Activated T-helper 17 cell treated with anti-CD3 and anti-CD28 coated beads, Interleukin-2, amount 50 U/mL, for 72 hours (primary cell): ENCODE results near the gene DCAF15. TPM values are rescaled to one million over a fixed set of nuclear protein-coding genes. Genes with fewer than 3 reads are reported as not detected.

Experiments used
- ATAC-seq: fragments of 150-1000 bp; cut with Tn5 transposase; replicated peaks from 2 replicates; pipeline ENCODE4 v1.10.0; 2021; ENCODE audit warnings: mild to moderate bottlenecking, moderate library complexity
- H3K27ac Mint-ChIP-seq: one replicate; pipeline ENCODE4 v1.8.0; 2022; ENCODE audit warnings: mixed read lengths
- H3K27me3 Mint-ChIP-seq: one replicate; pipeline ENCODE4 v1.8.0; 2022; ENCODE audit warnings: mixed read lengths
- H3K36me3 Mint-ChIP-seq: one replicate; pipeline ENCODE4 v1.8.0; 2022; ENCODE audit warnings: low read depth, mild to moderate bottlenecking, mixed read lengths
- H3K4me1 Mint-ChIP-seq: one replicate; pipeline ENCODE4 v1.8.0; 2022; ENCODE audit warnings: mixed read lengths
- H3K4me3 Mint-ChIP-seq: one replicate; pipeline ENCODE4 v1.8.0; 2022; ENCODE audit warnings: mild to moderate bottlenecking, mixed read lengths
- H3K9me3 Mint-ChIP-seq: one replicate; pipeline ENCODE4 v1.8.0; 2022; ENCODE audit warnings: mixed read lengths
- total RNA-seq, 2 donors: library from RNA; stranded (reverse); gene quantifications; one replicate each; pipeline ENCODE4 v1.2.3, GENCODE V29; 2022

Gene DCAF15, protein sequence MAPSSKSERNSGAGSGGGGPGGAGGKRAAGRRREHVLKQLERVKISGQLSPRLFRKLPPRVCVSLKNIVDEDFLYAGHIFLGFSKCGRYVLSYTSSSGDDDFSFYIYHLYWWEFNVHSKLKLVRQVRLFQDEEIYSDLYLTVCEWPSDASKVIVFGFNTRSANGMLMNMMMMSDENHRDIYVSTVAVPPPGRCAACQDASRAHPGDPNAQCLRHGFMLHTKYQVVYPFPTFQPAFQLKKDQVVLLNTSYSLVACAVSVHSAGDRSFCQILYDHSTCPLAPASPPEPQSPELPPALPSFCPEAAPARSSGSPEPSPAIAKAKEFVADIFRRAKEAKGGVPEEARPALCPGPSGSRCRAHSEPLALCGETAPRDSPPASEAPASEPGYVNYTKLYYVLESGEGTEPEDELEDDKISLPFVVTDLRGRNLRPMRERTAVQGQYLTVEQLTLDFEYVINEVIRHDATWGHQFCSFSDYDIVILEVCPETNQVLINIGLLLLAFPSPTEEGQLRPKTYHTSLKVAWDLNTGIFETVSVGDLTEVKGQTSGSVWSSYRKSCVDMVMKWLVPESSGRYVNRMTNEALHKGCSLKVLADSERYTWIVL
- total RNA-seq, result 10 to 100 TPM; 60.9 to 67.7 TPM

DNA sequence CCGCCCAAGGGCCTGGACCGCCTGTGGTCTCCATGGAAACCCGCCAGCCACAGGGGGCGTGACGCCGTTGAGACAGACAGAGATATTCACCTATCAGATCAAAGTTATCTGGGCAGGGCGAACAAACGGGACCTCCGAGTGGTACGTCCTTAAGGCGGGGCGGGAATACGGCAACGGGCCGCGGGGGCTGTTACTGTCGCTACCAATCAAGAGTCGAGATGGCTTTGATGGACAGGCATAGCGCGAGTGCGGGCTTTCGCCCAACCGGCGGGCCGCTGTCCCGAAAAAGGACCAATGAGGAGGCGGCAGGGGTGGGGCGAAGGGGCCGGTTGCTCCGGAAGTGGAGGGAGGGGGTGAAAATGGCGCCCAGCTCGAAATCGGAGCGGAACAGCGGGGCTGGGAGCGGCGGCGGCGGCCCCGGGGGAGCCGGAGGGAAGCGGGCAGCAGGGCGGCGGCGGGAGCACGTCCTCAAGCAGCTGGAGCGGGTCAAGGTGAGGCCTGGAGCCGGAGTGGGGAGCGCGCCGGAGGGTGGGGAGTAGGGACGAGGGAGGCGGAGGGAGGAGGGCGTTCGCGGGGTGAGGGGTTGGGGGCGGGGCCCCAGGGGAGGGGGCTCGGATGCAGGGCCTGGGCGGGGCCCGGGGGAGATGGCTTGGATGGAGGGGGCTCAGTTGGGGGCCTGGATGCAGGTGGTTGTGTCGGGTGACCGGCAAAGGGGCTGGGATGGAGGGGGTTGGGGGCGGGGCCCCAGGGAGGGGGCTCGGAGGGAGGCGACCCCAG lies at the start of gene DCAF15:
TSS of gene DCAF15 (plus strand) at position 356 of the 777 bp plus-strand sequence. CDS start at position 360, 4 bp downstream.
- H3K27ac Mint-ChIP-seq, result peak within 1 kb of the TSS; percentile 93
- no peaks in the 10 kb centered on the region for H3K4me1 Mint-ChIP-seq

DNA sequence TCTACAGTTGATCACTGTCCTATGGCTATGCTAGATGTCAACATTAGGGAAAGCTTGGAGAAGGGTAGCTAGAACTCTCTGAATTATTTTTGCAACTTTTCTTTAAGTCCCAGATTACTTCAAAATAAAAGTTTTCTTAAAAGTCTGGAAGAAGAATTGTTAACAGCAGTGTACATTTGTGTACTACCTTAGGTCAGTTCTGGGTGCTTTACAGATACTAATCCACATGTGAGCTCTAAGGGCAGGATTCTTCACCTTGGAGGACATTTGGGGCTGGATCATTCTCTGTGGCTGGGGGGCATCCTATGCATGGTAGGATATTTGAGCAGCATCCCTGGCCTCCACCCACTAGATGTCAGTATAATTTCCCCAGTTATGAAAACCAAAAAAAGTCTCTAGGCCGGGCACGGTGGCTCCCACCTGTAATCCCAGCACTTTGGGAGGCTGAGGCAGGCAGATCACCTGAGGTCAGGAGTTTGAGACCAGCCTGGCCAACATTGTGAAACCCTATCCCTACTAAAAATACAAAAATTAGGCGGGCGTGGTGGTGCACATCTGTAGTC lies 49.2 kb upstream of the DCAF15 start:
- Mint-ChIP-seq H3K4me1 (peaks cover 6% of the 10 kb centered on the region), H3K27ac (no peak overlapping the region), H3K9me3 (no peaks in the 10 kb centered on the region), H3K4me3 (no peak overlapping the region), H3K36me3 (no peaks in the 10 kb centered on the region), H3K27me3 (no peaks in the 10 kb centered on the region)
- ATAC-seq, result no peak

More for the DNA sequence above, at the start of gene DCAF15:
- Mint-ChIP-seq H3K4me3 (peak within 1 kb of the TSS; percentile 96), H3K36me3 (peaks cover 43% of the 10 kb centered on the region), H3K27me3 (no peaks in the 10 kb centered on the region), H3K9me3 (no peaks in the 10 kb centered on the region)
- peak; percentile 98 for ATAC-seq

DNA sequence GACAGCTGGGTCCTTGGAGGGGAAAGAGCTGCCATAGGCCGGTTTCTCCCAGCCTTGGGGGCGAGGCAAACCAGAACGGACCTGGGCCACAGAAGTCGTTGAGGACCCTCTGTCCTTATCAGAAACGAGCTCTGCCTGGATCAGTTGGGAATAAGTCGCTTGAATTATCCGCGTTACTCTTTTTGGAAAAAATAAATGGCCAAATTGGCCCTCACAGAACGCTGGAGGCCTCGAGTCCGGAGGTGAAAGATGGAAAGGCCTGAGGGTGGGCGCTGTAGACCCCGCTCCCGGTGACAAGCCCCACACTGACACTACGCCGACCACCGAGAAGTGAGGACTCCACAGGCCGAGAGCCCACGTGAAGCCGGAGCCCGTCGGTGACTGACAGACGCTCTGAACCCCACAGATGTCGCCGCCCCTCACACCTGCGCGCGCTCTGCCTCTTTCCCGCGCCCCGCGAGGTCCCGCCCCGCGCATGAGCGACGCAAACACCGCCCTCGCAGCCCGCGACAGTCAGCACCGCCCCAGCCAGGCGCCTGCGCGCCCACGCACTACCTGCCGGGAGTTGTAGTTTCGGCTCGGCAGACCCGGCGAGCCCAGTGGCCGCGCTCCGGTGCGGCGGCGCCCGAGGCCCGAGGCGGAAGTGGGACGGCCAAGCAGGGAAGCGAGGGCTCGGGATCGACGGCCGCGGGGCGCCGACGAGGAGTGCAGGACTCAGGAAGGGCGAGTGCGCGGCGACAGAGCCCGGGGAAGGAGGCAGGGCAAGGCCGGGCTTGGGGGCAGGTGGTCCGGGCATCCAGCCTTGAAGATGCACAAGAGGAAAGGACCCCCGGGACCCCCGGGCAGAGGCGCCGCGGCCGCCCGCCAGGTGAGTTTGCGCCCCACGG lies 46.4 kb upstream of the DCAF15 start, which contains the start of the genes BRME1 and CC2D1A:
TSS of gene BRME1 (minus strand) at position 484 of the 887 bp plus-strand sequence. CDS start 1,225 bp downstream, outside the sequence.
TSS of gene CC2D1A (plus strand) at position 568 of the 887 bp plus-strand sequence. CDS start at position 809, 241 bp downstream.
- Mint-ChIP-seq H3K36me3 (peaks cover 14% of the 10 kb centered on the region), H3K27me3 (no peaks in the 10 kb centered on the region), H3K4me1 (peaks cover 6% of the 10 kb centered on the region), H3K27ac (peak within 1 kb of the TSS; percentile 85), H3K9me3 (no peaks in the 10 kb centered on the region), H3K4me3 (peak within 1 kb of the TSS; percentile 88)
- ATAC-seq, result peak; percentile 98

DNA sequence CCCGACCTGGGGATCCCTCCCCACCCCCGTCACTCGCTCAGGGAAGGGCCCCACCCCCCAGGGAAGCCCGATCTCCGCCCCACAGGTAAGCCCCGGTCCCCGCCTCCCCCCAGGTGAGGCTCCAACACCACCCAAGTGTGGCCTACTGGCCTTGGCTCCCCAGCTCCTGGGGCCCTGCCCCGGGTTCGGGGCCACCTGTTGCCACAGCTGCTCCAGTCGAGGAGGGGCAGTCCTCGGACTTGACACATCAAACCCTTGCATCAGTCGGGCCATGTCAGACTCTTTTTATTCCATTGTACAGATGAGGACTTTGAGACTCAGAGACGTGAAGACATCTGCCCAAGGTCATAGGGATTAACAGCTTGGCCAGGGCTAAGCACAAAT lies 45.8 kb upstream of the DCAF15 start:
- Mint-ChIP-seq H3K4me1 (peaks cover 6% of the 10 kb centered on the region), H3K36me3 (peaks cover 21% of the 10 kb centered on the region), H3K27me3 (no peaks in the 10 kb centered on the region), H3K4me3 (peak overlapping the region; percentile 88), H3K9me3 (no peaks in the 10 kb centered on the region), H3K27ac (peak overlapping the region; percentile 62)
- ATAC-seq, result peak; percentile 33

DNA sequence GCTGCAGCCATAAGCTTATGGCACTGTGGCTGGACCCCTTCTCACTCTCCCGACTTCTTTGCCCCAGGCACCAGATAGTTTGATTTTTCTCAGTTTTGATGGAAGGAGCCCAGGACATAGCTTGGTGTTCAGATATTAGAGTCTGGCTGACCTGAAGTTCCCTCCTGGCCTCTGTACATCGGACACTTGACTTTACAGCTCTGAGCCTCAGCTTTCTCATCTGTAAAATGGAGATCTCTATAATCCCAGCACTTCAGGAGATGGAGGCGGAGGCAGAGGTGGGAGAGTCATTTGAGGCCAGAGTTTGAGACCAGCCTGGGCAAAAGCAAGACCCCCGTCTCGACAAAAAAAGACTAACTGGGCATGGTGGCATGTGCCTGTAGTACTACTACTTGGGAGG lies 45.4 kb upstream of the DCAF15 start:
- ATAC-seq, result no peak
- no peaks in the 10 kb centered on the region for H3K9me3 Mint-ChIP-seq
- H3K4me3 Mint-ChIP-seq, result peak overlapping the region; percentile 88
- H3K4me1 Mint-ChIP-seq, result peaks cover 6% of the 10 kb centered on the region
- H3K27ac Mint-ChIP-seq, result peak overlapping the region; percentile 62
- H3K36me3 Mint-ChIP-seq, result peaks cover 24% of the 10 kb centered on the region
- H3K27me3 Mint-ChIP-seq, result no peaks in the 10 kb centered on the region

DNA sequence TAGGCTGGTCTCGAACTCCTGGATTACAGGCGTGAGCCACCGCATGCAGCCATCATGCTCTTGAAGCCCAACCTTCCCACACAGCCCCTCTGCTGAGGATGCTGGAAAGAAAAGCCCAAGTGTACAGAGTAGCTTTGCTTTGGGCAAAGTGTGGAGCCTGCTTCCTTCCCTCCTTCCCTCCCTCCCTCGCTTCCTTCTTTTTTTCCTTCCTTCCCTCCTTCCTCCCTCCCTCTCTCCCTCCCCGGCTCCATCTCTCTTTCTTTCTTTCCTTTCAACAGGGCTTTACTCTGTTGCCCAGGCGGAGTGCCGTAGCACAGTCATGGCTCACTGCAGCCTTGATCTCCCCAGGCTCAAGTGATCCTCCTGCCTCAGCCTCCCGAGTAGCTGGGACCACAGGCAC lies 43.6 kb upstream of the DCAF15 start:
- ATAC-seq, result no peak
- Mint-ChIP-seq H3K27ac (no peak overlapping the region), H3K4me1 (peaks cover 6% of the 10 kb centered on the region), H3K4me3 (no peak overlapping the region), H3K9me3 (no peaks in the 10 kb centered on the region), H3K36me3 (peaks cover 42% of the 10 kb centered on the region), H3K27me3 (no peaks in the 10 kb centered on the region)

DNA sequence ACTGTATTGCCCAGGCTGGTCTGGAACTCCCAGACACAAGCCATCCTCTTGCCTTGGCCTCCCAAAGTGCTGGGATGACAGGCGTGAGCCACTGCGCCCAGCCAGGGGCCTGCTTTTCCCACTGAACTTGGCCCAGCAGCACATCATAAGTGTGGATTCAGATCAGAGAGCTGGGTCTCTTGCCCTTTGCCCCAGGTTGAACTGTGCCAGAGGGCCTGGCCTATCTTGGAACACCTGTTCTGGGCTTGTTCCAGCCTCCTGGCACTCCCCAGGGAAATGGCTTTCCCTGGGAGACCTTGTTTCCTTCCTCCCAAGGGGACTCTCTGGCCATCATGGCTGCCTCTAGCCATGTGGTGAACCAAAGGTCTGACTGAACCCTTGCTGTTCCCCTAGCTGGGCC lies 42.9 kb upstream of the DCAF15 start:
- ATAC-seq, result no peak
- peaks cover 50% of the 10 kb centered on the region for H3K36me3 Mint-ChIP-seq
- no peak overlapping the region for H3K4me3 Mint-ChIP-seq
- H3K9me3 Mint-ChIP-seq, result no peaks in the 10 kb centered on the region
- no peaks in the 10 kb centered on the region for H3K27me3 Mint-ChIP-seq
- H3K4me1 Mint-ChIP-seq, result peaks cover 6% of the 10 kb centered on the region
- no peak overlapping the region for H3K27ac Mint-ChIP-seq

DNA sequence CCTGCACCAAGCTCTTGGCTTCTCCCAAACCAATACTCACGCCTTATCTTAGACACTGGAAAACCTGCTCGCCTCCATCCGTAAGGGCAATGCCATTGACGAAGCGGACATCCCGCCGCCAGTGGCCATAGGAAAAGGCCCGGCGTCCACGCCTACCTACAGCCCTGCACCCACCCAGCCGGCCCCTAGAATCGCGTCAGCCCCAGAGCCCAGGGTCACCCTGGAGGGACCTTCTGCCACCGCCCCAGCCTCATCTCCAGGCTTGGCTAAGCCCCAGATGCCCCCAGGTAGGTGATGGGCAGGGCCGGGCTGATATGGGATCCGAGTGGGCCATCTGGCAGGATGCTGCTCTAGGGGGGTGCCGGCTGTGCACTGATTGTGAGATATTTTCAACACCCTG lies 39.0 kb upstream of the DCAF15 start:
- Mint-ChIP-seq H3K4me3 (no peak overlapping the region), H3K27ac (no peak overlapping the region), H3K27me3 (no peaks in the 10 kb centered on the region), H3K36me3 (peaks cover 78% of the 10 kb centered on the region), H3K9me3 (no peaks in the 10 kb centered on the region), H3K4me1 (no peaks in the 10 kb centered on the region)
- no peak for ATAC-seq

DNA sequence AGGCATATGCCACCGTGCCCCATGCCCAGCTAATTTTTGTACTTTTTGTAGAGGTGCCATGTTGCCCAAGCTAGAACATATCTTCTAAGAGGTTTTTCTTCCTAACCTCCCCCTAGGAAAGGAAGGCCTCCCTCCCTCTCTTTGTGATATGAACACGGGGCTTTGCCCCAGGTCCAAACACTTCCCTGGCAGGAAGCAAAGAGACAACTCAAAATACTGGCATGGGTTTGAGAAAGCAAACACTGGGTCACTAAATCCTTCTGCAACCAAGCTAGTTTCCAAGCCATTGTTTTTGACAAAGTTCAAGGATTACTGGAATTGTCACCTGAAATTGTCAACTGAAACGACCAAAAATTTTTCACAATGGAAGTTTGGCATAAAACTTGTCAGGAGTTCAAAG lies 37.5 kb upstream of the DCAF15 start:
- peaks cover 76% of the 10 kb centered on the region for H3K36me3 Mint-ChIP-seq
- H3K27ac Mint-ChIP-seq, result no peak overlapping the region
- H3K27me3 Mint-ChIP-seq, result no peaks in the 10 kb centered on the region
- H3K4me1 Mint-ChIP-seq, result no peaks in the 10 kb centered on the region
- no peak overlapping the region for H3K4me3 Mint-ChIP-seq
- no peaks in the 10 kb centered on the region for H3K9me3 Mint-ChIP-seq
- ATAC-seq, result no peak

DNA sequence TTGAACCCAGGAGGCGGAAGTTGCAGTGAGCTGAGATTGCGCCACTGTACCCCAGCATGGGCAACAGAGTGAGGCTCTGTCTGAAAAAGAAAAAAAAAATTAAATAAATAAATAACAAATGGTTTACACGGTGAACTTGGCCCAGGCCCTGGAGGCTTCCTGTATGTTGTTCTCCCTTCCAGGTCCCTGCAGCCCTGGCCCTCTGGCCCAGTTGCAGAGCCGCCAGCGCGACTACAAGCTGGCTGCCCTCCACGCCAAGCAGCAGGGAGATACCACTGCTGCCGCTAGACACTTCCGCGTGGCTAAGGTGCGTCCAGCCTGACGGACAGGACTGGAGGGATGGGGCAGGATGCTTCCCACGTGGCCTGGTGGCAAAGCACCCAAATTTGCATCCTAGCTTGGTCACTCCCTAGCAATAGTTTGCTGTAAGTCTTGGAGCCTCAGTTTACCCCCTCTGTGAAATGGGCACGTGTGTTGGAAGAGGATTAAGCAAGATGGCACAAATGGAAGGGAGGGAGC lies 34.4 kb upstream of the DCAF15 start:
- Mint-ChIP-seq H3K36me3 (peaks cover 76% of the 10 kb centered on the region), H3K4me3 (no peak overlapping the region), H3K27ac (no peak overlapping the region), H3K9me3 (peaks cover 3% of the 10 kb centered on the region), H3K4me1 (peaks cover 4% of the 10 kb centered on the region), H3K27me3 (no peaks in the 10 kb centered on the region)
- ATAC-seq, result no peak

DNA sequence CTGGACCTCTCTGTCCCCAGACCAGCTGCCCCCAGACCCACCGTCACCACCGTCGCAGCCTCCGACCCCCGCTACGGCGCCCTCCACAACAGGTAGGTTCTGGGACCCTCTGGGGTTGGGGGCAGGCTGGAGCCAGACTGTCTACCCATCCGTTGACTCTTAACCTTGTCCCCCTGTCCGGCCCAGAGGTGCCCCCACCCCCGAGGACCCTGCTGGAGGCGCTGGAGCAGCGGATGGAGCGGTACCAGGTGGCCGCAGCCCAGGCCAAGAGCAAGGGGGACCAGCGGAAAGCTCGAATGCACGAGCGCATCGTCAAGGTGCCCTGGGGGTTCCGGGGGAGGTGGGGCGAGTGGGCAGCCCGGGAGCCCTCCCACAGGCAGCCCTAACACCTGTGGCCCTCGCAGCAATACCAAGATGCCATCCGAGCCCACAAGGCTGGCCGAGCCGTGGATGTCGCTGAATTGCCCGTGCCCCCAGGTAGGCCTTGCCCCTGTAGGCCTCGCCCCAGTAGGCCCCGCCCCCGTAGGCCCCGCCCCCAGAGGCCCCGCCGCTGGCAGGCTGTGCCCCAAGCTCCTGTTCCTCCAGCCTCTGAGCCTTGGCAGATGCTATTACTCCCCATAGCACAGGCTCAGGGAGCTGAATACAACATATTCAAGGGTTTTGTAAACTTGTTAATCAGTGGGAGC lies 33.4 kb upstream of the DCAF15 start:
- Mint-ChIP-seq H3K36me3 (peaks cover 75% of the 10 kb centered on the region), H3K4me3 (no peak overlapping the region), H3K27ac (no peak overlapping the region), H3K9me3 (peaks cover 3% of the 10 kb centered on the region), H3K4me1 (peaks cover 4% of the 10 kb centered on the region), H3K27me3 (no peaks in the 10 kb centered on the region)
- ATAC-seq, result no peak

DNA sequence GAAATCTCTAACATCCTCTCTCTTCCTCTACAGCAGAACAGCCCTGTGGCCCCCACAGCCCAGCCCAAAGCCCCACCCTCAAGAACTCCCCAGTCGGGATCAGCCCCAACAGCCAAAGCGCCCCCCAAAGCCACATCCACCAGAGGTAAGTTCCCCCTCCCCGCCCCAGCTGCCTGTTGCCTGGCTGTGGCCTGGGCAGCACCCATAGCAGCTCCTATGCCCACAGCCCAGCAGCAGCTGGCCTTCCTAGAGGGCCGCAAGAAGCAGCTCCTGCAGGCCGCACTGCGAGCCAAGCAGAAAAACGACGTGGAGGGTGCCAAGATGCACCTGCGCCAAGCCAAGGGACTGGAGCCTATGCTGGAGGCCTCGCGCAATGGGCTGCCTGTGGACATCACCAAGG lies 31.8 kb upstream of the DCAF15 start:
- Mint-ChIP-seq H3K9me3 (peaks cover 3% of the 10 kb centered on the region), H3K27ac (no peak overlapping the region), H3K4me1 (peaks cover 4% of the 10 kb centered on the region), H3K27me3 (no peaks in the 10 kb centered on the region), H3K36me3 (peaks cover 74% of the 10 kb centered on the region), H3K4me3 (no peak overlapping the region)
- ATAC-seq, result no peak
